ENCODE results near the gene SMIM28. TPM values are rescaled to one million over a fixed set of nuclear protein-coding genes. Genes with fewer than 3 reads are reported as not detected.

Gene SMIM28
- total and polyA plus RNA-seq, 9 of the 15 experiments (the other 6 are each of a cell fraction or from before 2014, with no cell fraction given) = not detected

DNA sequence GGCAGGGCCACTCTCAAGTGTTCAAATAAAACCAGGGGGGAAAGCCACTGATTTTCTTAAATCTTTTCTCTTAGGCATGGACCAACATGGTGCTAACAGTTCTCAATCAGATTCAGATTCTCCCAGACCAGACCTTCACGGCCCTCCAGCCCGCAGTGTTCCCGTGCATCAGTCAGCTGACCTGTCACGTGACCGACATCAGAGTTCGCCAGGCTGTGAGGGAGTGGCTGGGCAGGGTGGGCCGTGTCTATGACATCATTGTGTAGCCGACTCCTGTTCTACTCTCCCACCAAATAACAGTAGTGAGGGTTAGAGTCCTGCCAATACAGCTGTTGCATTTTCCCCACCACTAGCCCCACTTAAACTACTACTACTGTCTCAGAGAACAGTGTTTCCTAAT is 41.5 kb upstream of the SMIM28 start (continued):
- TF ChIP-seq, protein P1, sequence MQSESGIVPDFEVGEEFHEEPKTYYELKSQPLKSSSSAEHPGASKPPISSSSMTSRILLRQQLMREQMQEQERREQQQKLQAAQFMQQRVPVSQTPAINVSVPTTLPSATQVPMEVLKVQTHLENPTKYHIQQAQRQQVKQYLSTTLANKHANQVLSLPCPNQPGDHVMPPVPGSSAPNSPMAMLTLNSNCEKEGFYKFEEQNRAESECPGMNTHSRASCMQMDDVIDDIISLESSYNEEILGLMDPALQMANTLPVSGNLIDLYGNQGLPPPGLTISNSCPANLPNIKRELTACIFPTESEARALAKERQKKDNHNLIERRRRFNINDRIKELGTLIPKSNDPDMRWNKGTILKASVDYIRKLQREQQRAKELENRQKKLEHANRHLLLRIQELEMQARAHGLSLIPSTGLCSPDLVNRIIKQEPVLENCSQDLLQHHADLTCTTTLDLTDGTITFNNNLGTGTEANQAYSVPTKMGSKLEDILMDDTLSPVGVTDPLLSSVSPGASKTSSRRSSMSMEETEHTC (IDR thresholded peaks at IDR 0.05) = peak; percentile 76; the same call in 1 of the 2 replicates
- no peak for TF ChIP-seq NUFIP1 (IDR thresholded peaks at IDR 0.05; ENCODE audit: partially characterized antibody)
- TF ChIP-seq HINFP (tag; conservative IDR thresholded peaks at IDR 0.05; ENCODE audit: low read depth) = no peak
- no peak for TF ChIP-seq STAT5B (CRISPR knock-in tag; IDR thresholded peaks at IDR 0.05)
- TF ChIP-seq KLF6 (CRISPR knock-in tag; IDR thresholded peaks at IDR 0.05; ENCODE audit: borderline replicate concordance) = peak; percentile 63; the same call in 1 of the 2 replicates
- TF ChIP-seq HMG20B (CRISPR knock-in tag; IDR thresholded peaks at IDR 0.05) = no peak
- TF ChIP-seq, protein P2, sequence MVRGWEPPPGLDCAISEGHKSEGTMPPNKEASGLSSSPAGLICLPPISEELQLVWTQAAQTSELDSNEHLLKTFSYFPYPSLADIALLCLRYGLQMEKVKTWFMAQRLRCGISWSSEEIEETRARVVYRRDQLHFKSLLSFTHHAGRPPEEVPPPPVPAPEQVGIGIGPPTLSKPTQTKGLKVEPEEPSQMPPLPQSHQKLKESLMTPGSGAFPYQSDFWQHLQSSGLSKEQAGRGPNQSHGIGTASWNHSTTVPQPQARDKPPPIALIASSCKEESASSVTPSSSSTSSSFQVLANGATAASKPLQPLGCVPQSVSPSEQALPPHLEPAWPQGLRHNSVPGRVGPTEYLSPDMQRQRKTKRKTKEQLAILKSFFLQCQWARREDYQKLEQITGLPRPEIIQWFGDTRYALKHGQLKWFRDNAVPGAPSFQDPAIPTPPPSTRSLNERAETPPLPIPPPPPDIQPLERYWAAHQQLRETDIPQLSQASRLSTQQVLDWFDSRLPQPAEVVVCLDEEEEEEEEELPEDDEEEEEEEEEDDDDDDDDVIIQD (CRISPR knock-in tag; IDR thresholded peaks at IDR 0.05) = no peak
- no peak for TF ChIP-seq ZNF592 (IDR thresholded peaks at IDR 0.05)
- no peak for TF ChIP-seq SIN3B (IDR thresholded peaks at IDR 0.05; ENCODE audit: low read depth)
- TF ChIP-seq NELFE (IDR thresholded peaks at IDR 0.05; ENCODE audit: insufficient read depth, insufficient read length) = no peak
- no peak for TF ChIP-seq NR2C2 (CRISPR knock-in tag; IDR thresholded peaks at IDR 0.05)
- peak; percentile 53 for TF ChIP-seq NR2C2 (tag; IDR thresholded peaks at IDR 0.05)
- TF ChIP-seq HDAC1 (IDR thresholded peaks at IDR 0.05) = no peak
- no peak for TF ChIP-seq ZNF609 (CRISPR knock-in tag; IDR thresholded peaks at IDR 0.05; ENCODE audit: borderline replicate concordance)
